ENCODE data around the gene ABCC10. TPM values are rescaled to one million over a fixed set of nuclear protein-coding genes. Genes with fewer than 3 reads are reported as not detected.

The ABCC10 gene
- total RNA-seq, 2 donors from 2014 or later: 18.0 to 38.1 TPM

GRCh38 chr6:43451348-43451747 is 24.0 kb downstream of the ABCC10 start:
- WGBS: 71% methylated on average over 4 of the region's 4 CpGs
- Histone ChIP-seq H3K4me3 (no peak overlapping the region), H3K36me3 (peaks cover 0 to 16% of the 10 kb centered on the region in 2 donors)

GRCh38 chr6:43451939-43452338 is 24.6 kb downstream of the ABCC10 start:
- intact Hi-C loops (cut with DNase I): no loop called here
- no peak for TF ChIP-seq POLR2AphosphoS5 (IDR thresholded peaks at IDR 0.05)
- no peak for TF ChIP-seq POLR2A (IDR thresholded peaks at IDR 0.05)
- TF ChIP-seq CTCF (IDR thresholded peaks at IDR 0.05): no peak
- H3K9me3 ChIP-seq: no peaks in the 10 kb centered on the region
- H3K27me3 ChIP-seq (replicated peaks; ENCODE audit: insufficient read depth): no peaks in the 10 kb centered on the region
- WGBS: 73% methylated on average over 8 of the region's 8 CpGs
- DNase-seq (ENCODE audit: low spot score): no peak
- H3K4me1 ChIP-seq (replicated peaks): no peaks in the 10 kb centered on the region
- H3K27ac ChIP-seq: no peak overlapping the region
- H3K4me3 ChIP-seq: no peak overlapping the region
- peaks cover 0 to 16% of the 10 kb centered on the region in 2 donors for H3K36me3 ChIP-seq

More at GRCh38 chr6:43451348-43451747, 24.0 kb downstream of the ABCC10 start:
- Histone ChIP-seq H3K27ac (no peak overlapping the region), H3K27me3 (replicated peaks; ENCODE audit: insufficient read depth) (no peaks in the 10 kb centered on the region), H3K4me1 (replicated peaks) (no peaks in the 10 kb centered on the region), H3K9me3 (no peaks in the 10 kb centered on the region)
- no peak for TF ChIP-seq POLR2AphosphoS5 (IDR thresholded peaks at IDR 0.05)
- TF ChIP-seq POLR2A (IDR thresholded peaks at IDR 0.05): no peak
- no peak for TF ChIP-seq CTCF (IDR thresholded peaks at IDR 0.05)
- DNase-seq (ENCODE audit: low spot score): no peak
- intact Hi-C loops (cut with DNase I): no loop called here

GRCh38 chr6:43452896-43453295 is 25.6 kb downstream of the ABCC10 start:
- H3K4me3 ChIP-seq: no peak overlapping the region
- intact Hi-C loops (cut with DNase I): no loop called here
- 89% methylated on average over 4 of the region's 4 CpGs for WGBS
- TF ChIP-seq POLR2A (IDR thresholded peaks at IDR 0.05): no peak
- TF ChIP-seq CTCF (IDR thresholded peaks at IDR 0.05): no peak
- no peak for TF ChIP-seq POLR2AphosphoS5 (IDR thresholded peaks at IDR 0.05)
- no peaks in the 10 kb centered on the region for H3K9me3 ChIP-seq
- peaks cover 0 to 12% of the 10 kb centered on the region in 2 donors for H3K36me3 ChIP-seq
- H3K27ac ChIP-seq: no peak overlapping the region
- H3K4me1 ChIP-seq (replicated peaks): no peaks in the 10 kb centered on the region
- no peak for DNase-seq (ENCODE audit: low spot score)
- no peaks in the 10 kb centered on the region for H3K27me3 ChIP-seq (replicated peaks; ENCODE audit: insufficient read depth)

DNA sequence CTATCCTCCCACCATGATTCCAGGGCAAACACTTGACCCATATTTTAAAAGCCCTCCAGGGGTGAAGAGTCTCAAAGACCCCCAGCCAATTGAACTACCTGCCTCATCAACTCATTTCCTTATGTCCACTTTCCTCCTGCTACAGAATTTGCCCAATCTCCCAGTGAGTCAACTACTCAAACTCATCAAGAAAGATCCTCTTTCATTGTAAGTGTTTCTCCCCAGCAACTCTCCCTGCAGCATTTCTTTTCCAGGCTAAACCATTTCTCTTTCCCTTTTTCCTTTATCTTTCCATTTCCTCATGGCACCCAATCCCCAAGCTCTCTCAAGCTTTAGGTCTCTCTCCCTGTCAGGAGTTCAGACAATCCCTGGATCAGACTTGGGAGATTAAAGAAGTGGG is 26.5 kb downstream of the ABCC10 start:
- DNase-seq (ENCODE audit: low spot score): no peak
- no peak for TF ChIP-seq POLR2AphosphoS5 (IDR thresholded peaks at IDR 0.05)
- no peak for TF ChIP-seq CTCF (IDR thresholded peaks at IDR 0.05)
- TF ChIP-seq POLR2A (IDR thresholded peaks at IDR 0.05): no peak
- intact Hi-C loops (cut with DNase I): loop anchor here (2.0 kb wide), 1 partner anchor 53 kb away; no protein-coding TSS in a partner anchor
- H3K4me1 ChIP-seq (replicated peaks): no peaks in the 10 kb centered on the region
- H3K9me3 ChIP-seq: no peaks in the 10 kb centered on the region
- no peak overlapping the region for H3K4me3 ChIP-seq
- peaks cover 0 to 8% of the 10 kb centered on the region in 2 donors for H3K36me3 ChIP-seq
- H3K27me3 ChIP-seq (replicated peaks; ENCODE audit: insufficient read depth): no peaks in the 10 kb centered on the region
- H3K27ac ChIP-seq: no peak overlapping the region

GRCh38 chr6:43454290-43454695 is 27.0 kb downstream of the ABCC10 start:
- intact Hi-C loops (cut with DNase I): loop anchor here (2.0 kb wide), 1 partner anchor 53 kb away; no protein-coding TSS in a partner anchor
- Histone ChIP-seq H3K27ac (peak overlapping the region in 1 of 2 donors; percentile 71), H3K4me3 (peak overlapping the region; percentile 45 to 48), H3K36me3 (peaks cover 0 to 8% of the 10 kb centered on the region in 2 donors), H3K27me3 (replicated peaks; ENCODE audit: insufficient read depth) (no peaks in the 10 kb centered on the region), H3K4me1 (replicated peaks) (no peaks in the 10 kb centered on the region), H3K9me3 (no peaks in the 10 kb centered on the region)
- 11% methylated on average over 17 of the region's 17 CpGs for WGBS
- TF ChIP-seq POLR2A (IDR thresholded peaks at IDR 0.05) (no peak), POLR2AphosphoS5 (IDR thresholded peaks at IDR 0.05) (peak; percentile 56), CTCF (IDR thresholded peaks at IDR 0.05) (peak; percentile 91 to 97 (median 94))
- DNase-seq (ENCODE audit: low spot score): no peak
